ENCODE data around the gene RSRC1. TPM values are rescaled to one million over a fixed set of nuclear protein-coding genes. Genes with fewer than 3 reads are reported as not detected.

The RSRC1 gene
- total RNA-seq, 1 donor from 2014 or later: 39.9 TPM

DNA sequence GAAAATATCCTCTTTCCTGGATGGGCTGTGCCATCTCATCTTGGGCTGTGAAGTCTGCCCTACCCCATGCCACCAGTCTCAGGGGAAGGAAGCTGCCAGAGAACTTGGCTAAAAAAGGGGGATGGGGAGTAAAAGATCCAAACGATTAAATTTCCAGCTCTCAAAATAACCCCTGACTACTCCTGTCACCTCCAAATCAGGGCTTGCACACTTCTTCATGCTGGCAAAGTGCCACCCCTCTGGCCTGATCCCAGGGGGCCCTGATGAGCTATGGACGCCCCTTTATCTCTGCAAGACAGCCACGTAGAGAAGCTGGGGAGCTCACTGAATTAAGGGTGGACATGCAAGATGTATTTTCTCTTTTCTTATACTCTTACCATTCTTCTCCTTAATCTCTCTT is 459.9 kb downstream of the RSRC1 start:
- intact Hi-C loops (cut with micrococcal nuclease): loop anchor here (2.0 kb wide), 1 partner anchor 75 kb away; the partner anchor contains the start of gene GFM1
- POLR2A ChIA-PET: no interaction called here
- ATAC-seq (ENCODE audit: low read depth) (no peak), DNase-seq (no peak)
- H3K36me3 Mint-ChIP-seq (ENCODE audit: low read depth): peaks cover 2% of the 10 kb centered on the region
- no peak overlapping the region for H3K4me3 Mint-ChIP-seq
- CTCF ChIA-PET: no interaction called here
- H3K27me3 Mint-ChIP-seq: peaks cover 45% of the 10 kb centered on the region
- TF ChIP-seq, protein P1, sequence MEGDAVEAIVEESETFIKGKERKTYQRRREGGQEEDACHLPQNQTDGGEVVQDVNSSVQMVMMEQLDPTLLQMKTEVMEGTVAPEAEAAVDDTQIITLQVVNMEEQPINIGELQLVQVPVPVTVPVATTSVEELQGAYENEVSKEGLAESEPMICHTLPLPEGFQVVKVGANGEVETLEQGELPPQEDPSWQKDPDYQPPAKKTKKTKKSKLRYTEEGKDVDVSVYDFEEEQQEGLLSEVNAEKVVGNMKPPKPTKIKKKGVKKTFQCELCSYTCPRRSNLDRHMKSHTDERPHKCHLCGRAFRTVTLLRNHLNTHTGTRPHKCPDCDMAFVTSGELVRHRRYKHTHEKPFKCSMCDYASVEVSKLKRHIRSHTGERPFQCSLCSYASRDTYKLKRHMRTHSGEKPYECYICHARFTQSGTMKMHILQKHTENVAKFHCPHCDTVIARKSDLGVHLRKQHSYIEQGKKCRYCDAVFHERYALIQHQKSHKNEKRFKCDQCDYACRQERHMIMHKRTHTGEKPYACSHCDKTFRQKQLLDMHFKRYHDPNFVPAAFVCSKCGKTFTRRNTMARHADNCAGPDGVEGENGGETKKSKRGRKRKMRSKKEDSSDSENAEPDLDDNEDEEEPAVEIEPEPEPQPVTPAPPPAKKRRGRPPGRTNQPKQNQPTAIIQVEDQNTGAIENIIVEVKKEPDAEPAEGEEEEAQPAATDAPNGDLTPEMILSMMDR (IDR thresholded peaks at IDR 0.05): no peak
- H3K27ac Mint-ChIP-seq: no peak overlapping the region
- H3K4me1 Mint-ChIP-seq: peaks cover 12% of the 10 kb centered on the region
- peaks cover 6% of the 10 kb centered on the region for H3K9me3 Mint-ChIP-seq

DNA sequence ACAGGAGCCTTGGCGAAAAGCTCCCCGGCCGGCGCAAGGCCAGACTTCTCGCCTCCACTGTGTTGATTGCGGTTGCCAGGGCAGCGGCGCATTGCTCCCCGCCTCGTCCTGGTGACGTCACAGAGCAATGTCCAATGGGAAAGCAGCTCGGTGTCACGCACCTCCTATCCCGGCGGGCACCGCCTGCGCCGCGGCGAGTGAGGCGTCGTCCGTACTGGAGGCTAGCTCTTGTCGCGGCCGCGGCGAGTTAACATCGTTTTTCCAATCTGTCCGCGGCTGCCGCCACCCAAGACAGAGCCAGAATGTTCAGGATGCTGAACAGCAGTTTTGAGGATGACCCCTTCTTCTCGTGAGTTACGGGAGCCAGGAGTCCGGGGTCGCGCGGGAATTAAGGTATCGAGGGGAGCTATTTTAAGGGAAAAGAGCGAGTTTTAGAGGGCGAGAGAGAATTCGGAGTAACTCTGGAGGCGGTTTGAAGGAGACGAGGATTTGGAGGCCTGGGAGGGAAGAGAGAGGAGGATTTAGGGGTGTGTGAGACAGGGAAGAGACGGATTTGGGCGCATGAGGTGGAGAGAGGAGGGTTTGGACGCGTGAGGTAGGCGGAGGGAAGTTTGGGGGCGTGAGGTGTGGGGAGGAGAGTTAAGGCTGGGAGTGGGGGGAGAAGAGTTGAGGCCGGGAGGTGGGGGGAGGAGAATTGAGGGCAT is 461.3 kb downstream of the RSRC1 start, which contains the start of gene MLF1:
Gene MLF1 (plus strand): TSS at position 196 of the 704 bp plus-strand sequence. CDS start 107 bp downstream, at position 303.
- intact Hi-C loops (cut with micrococcal nuclease): loop anchor here (1.0 to 2.0 kb wide), 2 partner anchors 74 to 231 kb away; partner anchors contain the start of genes GFM1 and MFSD1
- H3K4me1 Mint-ChIP-seq: peaks cover 12% of the 10 kb centered on the region
- ATAC-seq (ENCODE audit: low read depth): peak; percentile 97
- CTCF ChIA-PET: no interaction called here
- TF ChIP-seq, protein P1 (IDR thresholded peaks at IDR 0.05): no peak
- peak within 1 kb of the TSS; percentile 59 for H3K27ac Mint-ChIP-seq
- DNase-seq: peak; percentile 64
- POLR2A ChIA-PET: no interaction called here
- H3K4me3 Mint-ChIP-seq: peak within 1 kb of the TSS; percentile 85
- peaks cover 2% of the 10 kb centered on the region for H3K36me3 Mint-ChIP-seq (ENCODE audit: low read depth)
- H3K9me3 Mint-ChIP-seq: peaks cover 2% of the 10 kb centered on the region
- peaks cover 42% of the 10 kb centered on the region for H3K27me3 Mint-ChIP-seq

DNA sequence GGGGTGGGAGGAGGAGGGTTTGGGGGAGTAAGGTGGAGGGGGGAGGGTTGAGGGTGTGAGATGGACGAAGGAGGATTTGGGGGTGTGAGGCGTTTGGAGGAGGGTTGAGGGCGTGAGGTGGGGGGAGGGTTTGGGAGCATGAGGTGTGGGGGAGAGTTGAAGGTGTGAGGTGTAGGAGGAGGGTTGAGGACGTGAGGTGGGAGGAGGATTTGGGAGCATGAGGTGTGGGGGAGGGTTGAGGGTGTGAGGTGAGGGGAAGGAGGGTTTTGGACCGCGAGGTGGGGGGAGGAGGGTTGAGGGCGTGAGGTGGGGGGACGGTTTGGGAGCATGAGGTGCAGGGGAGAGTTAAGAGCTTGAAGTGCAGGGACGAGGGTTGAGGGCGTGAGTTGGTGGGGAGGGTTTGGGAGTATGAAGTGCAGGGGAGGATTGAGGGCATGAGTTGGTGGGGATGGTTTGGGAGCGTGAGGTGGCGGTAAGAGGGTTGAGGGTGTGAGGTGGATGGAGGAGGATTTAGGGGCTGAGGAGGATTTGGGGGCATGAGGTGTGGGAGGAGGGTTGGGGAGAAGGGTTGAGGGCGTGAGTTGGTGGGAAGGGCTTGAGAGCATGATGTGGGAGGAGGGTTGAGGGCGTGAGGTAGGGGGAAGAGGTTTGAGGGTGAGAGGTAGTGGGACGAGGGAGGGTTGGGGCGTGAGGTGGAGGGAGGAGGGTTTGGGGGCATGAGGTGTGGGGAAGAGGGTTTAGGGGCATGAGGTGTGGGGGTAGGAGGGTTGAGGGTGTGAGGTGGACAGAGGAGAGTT is 462.3 kb downstream of the RSRC1 start:
- H3K4me1 Mint-ChIP-seq: peaks cover 12% of the 10 kb centered on the region
- peaks cover 2% of the 10 kb centered on the region for H3K36me3 Mint-ChIP-seq (ENCODE audit: low read depth)
- TF ChIP-seq, protein P1 (IDR thresholded peaks at IDR 0.05): no peak
- H3K27me3 Mint-ChIP-seq: peaks cover 41% of the 10 kb centered on the region
- DNase-seq: no peak
- H3K4me3 Mint-ChIP-seq: no peak overlapping the region
- intact Hi-C loops (cut with micrococcal nuclease): loop anchor here (1.0 to 2.0 kb wide), 2 partner anchors 73 to 230 kb away; partner anchors contain the start of genes GFM1 and MFSD1
- ATAC-seq (ENCODE audit: low read depth): no peak
- POLR2A ChIA-PET: no interaction called here
- H3K27ac Mint-ChIP-seq: no peak overlapping the region
- CTCF ChIA-PET: no interaction called here
- peaks cover 2% of the 10 kb centered on the region for H3K9me3 Mint-ChIP-seq

DNA sequence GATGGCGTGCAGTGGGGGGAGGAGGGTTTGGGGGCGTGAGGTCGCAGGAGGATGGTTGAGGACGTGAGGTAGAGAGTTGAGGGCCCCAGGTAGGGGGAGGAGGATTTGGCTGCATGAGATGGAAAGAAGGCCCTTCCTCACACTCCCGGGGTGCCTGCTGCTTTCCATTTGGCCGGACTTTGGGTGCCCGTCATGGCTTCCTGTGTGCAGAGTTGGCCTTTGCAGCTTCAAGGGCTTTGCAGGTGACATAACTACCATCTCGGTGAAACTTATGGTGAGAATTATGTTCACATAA is 462.8 kb downstream of the RSRC1 start:
- Mint-ChIP-seq H3K9me3 (peaks cover 2% of the 10 kb centered on the region), H3K4me3 (no peak overlapping the region), H3K36me3 (ENCODE audit: low read depth) (peaks cover 2% of the 10 kb centered on the region), H3K27ac (no peak overlapping the region), H3K27me3 (peaks cover 38% of the 10 kb centered on the region), H3K4me1 (peaks cover 12% of the 10 kb centered on the region)
- POLR2A ChIA-PET: no interaction called here
- CTCF ChIA-PET: no interaction called here
- TF ChIP-seq, protein P1 (IDR thresholded peaks at IDR 0.05): no peak
- DNase-seq (no peak), ATAC-seq (ENCODE audit: low read depth) (no peak)
- intact Hi-C loops (cut with micrococcal nuclease): no loop called here

DNA sequence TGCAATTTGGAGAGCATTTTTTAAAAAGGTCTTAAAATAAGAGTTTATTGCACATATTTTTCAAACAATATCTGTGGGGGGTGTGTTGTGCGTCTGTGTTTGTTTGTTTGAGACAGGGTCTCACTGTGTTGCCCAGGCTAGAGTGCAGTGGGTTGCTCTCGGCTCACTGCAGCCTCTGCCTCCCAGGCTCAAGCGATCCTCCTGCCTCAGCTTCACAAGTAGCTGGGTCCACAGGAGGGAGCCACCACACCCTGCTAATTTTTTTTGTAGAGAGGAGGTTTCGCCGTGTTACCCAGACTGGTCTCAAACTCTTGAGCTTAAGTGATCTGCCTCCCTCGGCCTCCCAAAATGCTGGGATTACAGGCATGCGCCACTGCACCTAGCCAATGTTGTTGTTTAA is 463.8 kb downstream of the RSRC1 start:
- H3K27ac Mint-ChIP-seq: no peak overlapping the region
- TF ChIP-seq, protein P1 (IDR thresholded peaks at IDR 0.05): no peak
- peaks cover 32% of the 10 kb centered on the region for H3K27me3 Mint-ChIP-seq
- H3K36me3 Mint-ChIP-seq (ENCODE audit: low read depth): peaks cover 2% of the 10 kb centered on the region
- peaks cover 2% of the 10 kb centered on the region for H3K9me3 Mint-ChIP-seq
- no peak overlapping the region for H3K4me3 Mint-ChIP-seq
- ChIA-PET CTCF (no interaction called here), POLR2A (no interaction called here)
- ATAC-seq (ENCODE audit: low read depth) (no peak), DNase-seq (no peak)
- intact Hi-C loops (cut with micrococcal nuclease): no loop called here
- H3K4me1 Mint-ChIP-seq: peaks cover 12% of the 10 kb centered on the region

Measured in activated B cell treated with CpG ODN at 0.5 μM for 24 hours (primary cell).